Trophoblast cell (in vitro differentiated cells and primary cell): Measurements from ENCODE around the gene AADACL2.
"Not testable (repeated sequence)": the region's sequence is repeated elsewhere in the genome, so short reads cannot be mapped to it uniquely, and the experiment has no call there.

Experiments
- DNase-seq, 2 donors: peaks; one replicate each; pipeline ENCODE4 v3.0.0-alpha.2; 2016
- H2AFZ ChIP-seq: 2 replicates; pipeline ENCODE4 v1.6.1; 2013; ENCODE audit warnings: low read length, moderate library complexity, mild to moderate bottlenecking; ENCODE audit not compliant: insufficient read depth, poor library complexity
- H2AK5ac ChIP-seq: 2 replicates; pipeline ENCODE4 v1.6.1; 2013; ENCODE audit warnings: mild to moderate bottlenecking, low read length
- H2BK120ac ChIP-seq: 2 replicates; pipeline ENCODE4 v1.6.1; 2013; ENCODE audit warnings: low read length, mild to moderate bottlenecking, moderate library complexity; ENCODE audit not compliant: insufficient read depth, poor library complexity
- H2BK12ac ChIP-seq: 2 replicates; pipeline ENCODE4 v1.6.1; 2013; ENCODE audit warnings: mild to moderate bottlenecking, low read length, moderate library complexity
- H2BK5ac ChIP-seq: 2 replicates; pipeline ENCODE4 v1.6.1; 2013; ENCODE audit warnings: low read length, low read depth, moderate library complexity, mild to moderate bottlenecking; ENCODE audit not compliant: poor library complexity
- H3K14ac ChIP-seq: 2 replicates; pipeline ENCODE4 v1.6.1; 2013; ENCODE audit warnings: mild to moderate bottlenecking, low read length
- H3K18ac ChIP-seq: 2 replicates; pipeline ENCODE4 v1.6.1; 2013; ENCODE audit warnings: mild to moderate bottlenecking, low read length
- H3K23ac ChIP-seq: 2 replicates; pipeline ENCODE4 v1.6.1; 2013; ENCODE audit warnings: low read length
- H3K27ac ChIP-seq: 2 replicates; pipeline ENCODE4 v1.5.1; 2013; ENCODE audit warnings: low read depth, mild to moderate bottlenecking, inconsistent platforms, low read length, moderate library complexity
- H3K27me3 ChIP-seq: 2 replicates; pipeline ENCODE4 v1.6.1; 2013; ENCODE audit warnings: inconsistent platforms, mild to moderate bottlenecking, low read length, moderate library complexity; ENCODE audit not compliant: insufficient read depth
- H3K36me3 ChIP-seq, 2 experiments: 1 replicate in 1 of 2; 2 replicates in 1 of 2; pipeline ENCODE4 v1.6.1; 2013; ENCODE audit warnings: low read length in 2 of 2, mild to moderate bottlenecking in 2 of 2, moderate library complexity in 1 of 2; ENCODE audit not compliant: insufficient read depth in 2 of 2, control insufficient read depth in 1 of 2
- H3K4ac ChIP-seq: 2 replicates; pipeline ENCODE4 v1.6.1; 2013; ENCODE audit warnings: low read depth, mild to moderate bottlenecking, low read length, moderate library complexity
- H3K4me1 ChIP-seq, 2 experiments: 1 replicate in 1 of 2; 2 replicates in 1 of 2; pipeline ENCODE4 v1.6.1; 2013; ENCODE audit warnings: low read length in 2 of 2, mild to moderate bottlenecking in 2 of 2, moderate library complexity in 1 of 2; ENCODE audit not compliant: insufficient read depth in 2 of 2, control insufficient read depth in 1 of 2
- H3K4me2 ChIP-seq: 2 replicates; pipeline ENCODE4 v1.6.1; 2013; ENCODE audit warnings: inconsistent platforms, mild to moderate bottlenecking, low read length, moderate library complexity
- H3K4me3 ChIP-seq: 2 replicates; pipeline ENCODE4 v1.5.1; 2013; ENCODE audit warnings: mild to moderate bottlenecking, low read depth, low read length, inconsistent platforms
- H3K79me1 ChIP-seq: one replicate; pipeline ENCODE4 v1.6.1; 2013; ENCODE audit warnings: low read length
- H3K79me2 ChIP-seq: 2 replicates; pipeline ENCODE4 v1.6.1; 2013; ENCODE audit warnings: low read length, mild to moderate bottlenecking; ENCODE audit not compliant: control insufficient read depth, insufficient read depth, poor library complexity
- H3K9ac ChIP-seq: 2 replicates; pipeline ENCODE4 v1.6.1; 2013; ENCODE audit warnings: mild to moderate bottlenecking, low read length
- H3K9me3 ChIP-seq: 2 replicates; pipeline ENCODE4 v1.6.1; 2013; ENCODE audit warnings: low read depth, mild to moderate bottlenecking, control low read depth, inconsistent platforms, low read length; ENCODE audit not compliant: insufficient read depth
- H4K12ac ChIP-seq: 2 replicates; pipeline ENCODE4 v1.6.1; 2013; ENCODE audit warnings: low read depth, mild to moderate bottlenecking, low read length, moderate library complexity
- H4K8ac ChIP-seq: 2 replicates; pipeline ENCODE4 v1.6.1; 2013; ENCODE audit warnings: low read depth, mild to moderate bottlenecking, low read length, moderate library complexity
- H4K91ac ChIP-seq: one replicate; pipeline ENCODE4 v1.6.1; 2013; ENCODE audit warnings: low read depth, mild to moderate bottlenecking, low read length, moderate library complexity
- WGBS: extraction: QIAGEN DNeasy Blood & Tissue Kit; methylation state at CpG from one replicate; pipeline ENCODE4 v1.1.7; 2013; ENCODE audit warnings: missing lambda C conversion rate; ENCODE audit not compliant: insufficient read length, insufficient coverage; ENCODE audit errors: extremely low coverage; 5-methylcytosine and 5-hydroxymethylcytosine counted together

Gene AADACL2

GRCh38 chr3:151753846-151754245 is 20.1 kb downstream of the AADACL2 start:
- Histone ChIP-seq H3K4me1 (no peaks in the 10 kb centered on the region), H2AFZ (no peak overlapping the region), H2BK120ac (no peak overlapping the region), H3K4me3 (no peak overlapping the region), H3K23ac (no peak overlapping the region), H4K12ac (no peak overlapping the region), H3K79me2 (no peaks in the 10 kb centered on the region), H4K8ac (no peak overlapping the region), H2AK5ac (no peak overlapping the region), H3K9me3 (no peaks in the 10 kb centered on the region), H3K18ac (no peak overlapping the region), H2BK12ac (no peak overlapping the region), H3K4me2 (no peak overlapping the region), H3K36me3 (no peaks in the 10 kb centered on the region), H3K9ac (no peak overlapping the region), H3K14ac (no peak overlapping the region), H3K79me1 (no peaks in the 10 kb centered on the region), H2BK5ac (no peak overlapping the region), H3K27ac (no peak overlapping the region), H3K27me3 (no peaks in the 10 kb centered on the region), H4K91ac (no peak overlapping the region), H3K4ac (no peak overlapping the region)
- no CpG with 5 or more reads among the region's 4 CpGs for WGBS
- no peak for DNase-seq

GRCh38 chr3:151761581-151761980 is 27.9 kb downstream of the AADACL2 start:
- H3K27me3 ChIP-seq, result no peaks in the 10 kb centered on the region
- no peak overlapping the region for H3K18ac ChIP-seq
- H2BK12ac ChIP-seq, result no peak overlapping the region
- no peak overlapping the region for H2AK5ac ChIP-seq
- H4K8ac ChIP-seq, result no peak overlapping the region
- no peak for DNase-seq
- H3K79me2 ChIP-seq, result no peaks in the 10 kb centered on the region
- H3K4ac ChIP-seq, result no peak overlapping the region
- H3K14ac ChIP-seq, result no peak overlapping the region
- H3K9ac ChIP-seq, result no peak overlapping the region
- no peak overlapping the region for H2BK5ac ChIP-seq
- H2AFZ ChIP-seq, result no peak overlapping the region
- no peaks in the 10 kb centered on the region for H3K9me3 ChIP-seq
- H3K4me2 ChIP-seq, result no peak overlapping the region
- no CpG with 5 or more reads among the region's 1 CpG for WGBS
- no peak overlapping the region for H3K27ac ChIP-seq
- no peaks in the 10 kb centered on the region for H3K4me1 ChIP-seq
- H3K4me3 ChIP-seq, result no peak overlapping the region
- H4K91ac ChIP-seq, result no peak overlapping the region
- H3K23ac ChIP-seq, result no peak overlapping the region
- H2BK120ac ChIP-seq, result no peak overlapping the region
- H3K36me3 ChIP-seq, result no peaks in the 10 kb centered on the region
- H4K12ac ChIP-seq, result no peak overlapping the region
- no peaks in the 10 kb centered on the region for H3K79me1 ChIP-seq

GRCh38 chr3:151764699-151765098 is 31.0 kb downstream of the AADACL2 start:
- not testable (repeated sequence) for H3K27me3 ChIP-seq, H3K36me3 ChIP-seq
- no CpG with 5 or more reads among the region's 1 CpG for WGBS

GRCh38 chr3:151765685-151766084 is 32.0 kb downstream of the AADACL2 start:
- no peaks in the 10 kb centered on the region for H3K79me1 ChIP-seq
- no peaks in the 10 kb centered on the region for H3K4me1 ChIP-seq
- H4K12ac ChIP-seq, result no peak overlapping the region
- no peaks in the 10 kb centered on the region for H3K79me2 ChIP-seq
- no peak overlapping the region for H2BK5ac ChIP-seq
- H3K4ac ChIP-seq, result no peak overlapping the region
- H3K27ac ChIP-seq, result no peak overlapping the region
- no peaks in the 10 kb centered on the region for H3K36me3 ChIP-seq
- H3K18ac ChIP-seq, result no peak overlapping the region
- H3K9ac ChIP-seq, result no peak overlapping the region
- H2BK120ac ChIP-seq, result no peak overlapping the region
- H3K9me3 ChIP-seq, result no peaks in the 10 kb centered on the region
- no peak overlapping the region for H3K23ac ChIP-seq
- no peak overlapping the region for H3K4me2 ChIP-seq
- DNase-seq, result no peak
- H4K8ac ChIP-seq, result no peak overlapping the region
- H2AFZ ChIP-seq, result no peak overlapping the region
- no peak overlapping the region for H3K14ac ChIP-seq
- H3K4me3 ChIP-seq, result no peak overlapping the region
- H4K91ac ChIP-seq, result no peak overlapping the region
- no peak overlapping the region for H2AK5ac ChIP-seq
- H2BK12ac ChIP-seq, result no peak overlapping the region
- no peaks in the 10 kb centered on the region for H3K27me3 ChIP-seq

More at GRCh38 chr3:151764699-151765098, 31.0 kb downstream of the AADACL2 start:
- H3K14ac ChIP-seq, H3K4me2 ChIP-seq, H3K4ac ChIP-seq, H3K79me1 ChIP-seq, H2BK120ac ChIP-seq, H4K91ac ChIP-seq, H3K4me1 ChIP-seq, H3K4me3 ChIP-seq, H3K9ac ChIP-seq, H4K8ac ChIP-seq, DNase-seq, H3K9me3 ChIP-seq, H4K12ac ChIP-seq, H2BK5ac ChIP-seq, H2BK12ac ChIP-seq, H3K18ac ChIP-seq, H2AK5ac ChIP-seq, H2AFZ ChIP-seq, H3K79me2 ChIP-seq, H3K23ac ChIP-seq, H3K27ac ChIP-seq: not testable (repeated sequence)
